ENCODE measurements around the gene LOC101059915.
A peak's percentile ranks its signal among the peaks of the same experiment; 100 is the strongest.

Gene LOC101059915

GRCh38 chrX:71650333-71650969 is 16.9 kb upstream of the LOC101059915 start:
- Histone ChIP-seq H3K27ac (ENCODE audit: low read depth, low read length) (no peak overlapping the region), H3K9ac (ENCODE audit: low read length) (no peak overlapping the region), H3K36me3 (ENCODE audit: control insufficient read depth in 1 of 2, insufficient read depth in 2 of 2, low read length in 2 of 2) (no peaks in the 10 kb centered on the region), H3K9me3 (ENCODE audit: control insufficient read depth in 1 of 2, insufficient read depth in 1 of 2, low read depth in 1 of 2, low read length in 2 of 2) (no peaks in the 10 kb centered on the region), H3K4me3 (replicated peaks in 1 of 2; ENCODE audit: low read depth in 1 of 2, low read length in 2 of 2) (no peak overlapping the region), H3K79me2 (ENCODE audit: insufficient read depth, low read length) (no peaks in the 10 kb centered on the region), H2AFZ (ENCODE audit: low read depth, low read length, poor library complexity, severe bottlenecking) (no peak overlapping the region), H3K4me2 (ENCODE audit: low read length) (no peak overlapping the region), H3K4me1 (ENCODE audit: control insufficient read depth in 1 of 2, insufficient read depth in 2 of 2, low read length in 2 of 2) (no peaks in the 10 kb centered on the region), H4K20me1 (ENCODE audit: insufficient read depth) (no peaks in the 10 kb centered on the region), H3K9me2 (ENCODE audit: insufficient read depth) (no peaks in the 10 kb centered on the region), H3K27me3 (ENCODE audit: insufficient read depth, low read length) (no peaks in the 10 kb centered on the region)
- ATAC-seq (peak; percentile 63; the same call in 1 of the 2 replicates), DNase-seq (ENCODE audit: low read depth, low spot score) (no peak)
- ChIA-PET RAD21 (ENCODE audit: low non-redundant PET in 1 of 2, low total read pairs in 2 of 2, uncharacterized antibody in 2 of 2, unreplicated experiment in 2 of 2) (interaction anchor here in 1 of 2 experiments (0.6 kb wide), 1 partner anchor 229 kb away, joined by 3 read pairs; no protein-coding TSS in a partner anchor), CTCF (no interaction called here), POLR2A (no interaction called here)
- BruUV-seq (replicated peaks) = no TSS peak
- TF ChIP-seq CTCF (IDR thresholded peaks at IDR 0.05 in 2 of 3, conservative IDR thresholded peaks at IDR 0.05 in 1 of 3; ENCODE audit: borderline replicate concordance in 1 of 3, insufficient read depth in 1 of 3, low read depth in 2 of 3, low read length in 2 of 3) (0 out of 6 replicates have a peak, but pooled peaks of 1 of the 3 experiments have one; percentile 11), RAD21 (IDR thresholded peaks at IDR 0.05; ENCODE audit: low read depth) (peak; percentile 39; the same call in 1 of the 2 replicates), SRF (IDR thresholded peaks at IDR 0.05; ENCODE audit: low read depth) (no peak)
- intact Hi-C loops (cut with micrococcal nuclease) = no loop called here

GRCh38 chrX:71652405-71652804 is 14.9 kb upstream of the LOC101059915 start:
- ChIA-PET POLR2A (no interaction called here), RAD21 (ENCODE audit: low non-redundant PET in 1 of 2, low total read pairs in 2 of 2, uncharacterized antibody in 2 of 2, unreplicated experiment in 2 of 2) (interaction anchor here in 1 of 2 experiments (0.7 kb wide), 1 partner anchor 206 kb away, joined by 3 read pairs; no protein-coding TSS in a partner anchor), CTCF (interaction anchor here (0.9 to 1.6 kb wide), 3 partner anchors 17 to 683 kb away, joined by 3 to 5 read pairs (median 3); no protein-coding TSS in a partner anchor)
- Histone ChIP-seq H4K20me1 (ENCODE audit: insufficient read depth) (no peaks in the 10 kb centered on the region), H3K79me2 (ENCODE audit: insufficient read depth, low read length) (no peaks in the 10 kb centered on the region), H3K9ac (ENCODE audit: low read length) (no peak overlapping the region), H3K4me1 (ENCODE audit: control insufficient read depth in 1 of 2, insufficient read depth in 2 of 2, low read length in 2 of 2) (no peaks in the 10 kb centered on the region), H3K4me3 (replicated peaks in 1 of 2; ENCODE audit: low read depth in 1 of 2, low read length in 2 of 2) (no peak overlapping the region), H3K36me3 (ENCODE audit: control insufficient read depth in 1 of 2, insufficient read depth in 2 of 2, low read length in 2 of 2) (no peaks in the 10 kb centered on the region), H3K9me3 (ENCODE audit: control insufficient read depth in 1 of 2, insufficient read depth in 1 of 2, low read depth in 1 of 2, low read length in 2 of 2) (no peaks in the 10 kb centered on the region), H3K9me2 (ENCODE audit: insufficient read depth) (no peaks in the 10 kb centered on the region), H3K4me2 (ENCODE audit: low read length) (no peak overlapping the region), H3K27me3 (ENCODE audit: insufficient read depth, low read length) (no peaks in the 10 kb centered on the region), H3K27ac (ENCODE audit: low read depth, low read length) (no peak overlapping the region), H2AFZ (ENCODE audit: low read depth, low read length, poor library complexity, severe bottlenecking) (no peak overlapping the region)
- TF ChIP-seq FOSL1 (IDR thresholded peaks at IDR 0.05; ENCODE audit: low read depth) (no peak), RAD21 (IDR thresholded peaks at IDR 0.05; ENCODE audit: low read depth) (peak; percentile 70), CTCF (IDR thresholded peaks at IDR 0.05 in 2 of 3, conservative IDR thresholded peaks at IDR 0.05 in 1 of 3; ENCODE audit: borderline replicate concordance in 1 of 3, insufficient read depth in 1 of 3, low read depth in 2 of 3, low read length in 2 of 3) (peak; percentile 34 to 48 (median 38); a peak in 5 of 6 replicates)
- BruUV-seq (replicated peaks) = no TSS peak
- peak; percentile 58; the same call in 1 of the 2 replicates for ATAC-seq
- DNase-seq (ENCODE audit: low read depth, low spot score) = peak; percentile 23
- intact Hi-C loops (cut with micrococcal nuclease) = no loop called here

Data from HCT116 (cell line).